Heart left ventricle (tissue), 13 donors: Measurements from ENCODE around the gene ANXA4.

Source experiments
- CTCF ChIP-seq, 12 donors: fragments of 200-600 bp; sonication (generic) in 4 of 12; IDR thresholded peaks; one replicate each; pipeline versions ENCODE4 v1.5.0 to v1.8.0; 2018 to 2022; ENCODE audit warnings: antibody characterized with exemption in 12 of 12, mild to moderate bottlenecking in 5 of 12
- POLR2A ChIP-seq, 2 donors: fragments of 450-650 bp; IDR thresholded peaks; one replicate each; pipeline ENCODE4 v1.6.1; 2017; ENCODE audit warnings: antibody characterized with exemption in 2 of 2, mild to moderate bottlenecking in 2 of 2, moderate library complexity in 2 of 2
- donor health status: ischemic (EF 13 %, LVEDD 7.1; RV severe dilation, severe dysfunction).
- donor health status: DM: no; HTN: yes; CAD: no.
- donor health status: DM: no; HTN: no; CAD: no.
- donor health status: ischemic (EF 25% LVEDD 6.9; RV normal size, moderate dysfunction).
- donor health status: ischemic (EF 25% LVEDD 5.7; RV mildly dilated, moderate dysfunction).
- donor health status: ischemic (EF 35%, LVEDD 5.7; RV mildly dilated, moderate dysfunction).
- donor health status: nonischemic (EF 11% LVEDD 7.7; RV severe dilation, severe dysfunction).
- donor health status: DM: yes; HTN: yes; CAD: no.
- donor health status: PGD.
- donor health status: ischemic (EF 29% LVEDD 5.4; RV normal size, mild dysfunction).
- donor health status: nonischemic (EF 23%, LVEDD 6.1; RV moderate dilation, normal function).

- TF ChIP-seq CTCF (IDR thresholded peaks at IDR 0.05) = no peak
- TF ChIP-seq POLR2A (IDR thresholded peaks at IDR 0.05) = no peak
Measured at GRCh38 chr2:69858261-69858660, 116.3 kb downstream of the ANXA4 start.
